Left renal pelvis (tissue), 4 donors: ENCODE results near the gene TMED7. TPM values are rescaled to one million over a fixed set of nuclear protein-coding genes. Genes with fewer than 3 reads are reported as not detected.
"Not testable (repeated sequence)": the region's sequence is repeated elsewhere in the genome, so short reads cannot be mapped to it uniquely, and the experiment has no call there.

Experiments
- DNase-seq, 4 donors: peaks; one replicate each; pipeline ENCODE4 v3.0.0-alpha.2; 2013; ENCODE audit warnings: low read depth in 4 of 4, low spot score in 3 of 4
- polyA plus RNA-seq, 4 donors: library from polyadenylated mRNA; unstranded; fragments of 120-200 nt; gene quantifications; one replicate each; pipeline ENCODE4 v1.2.1, GENCODE V29; 2013; ENCODE audit not compliant: insufficient read length in 4 of 4

TMED7 gene
- polyA plus RNA-seq, result 100 to 1,000 TPM in 2 of 4 donors, 10 to 100 TPM in 2; 92.3 to 127 (median 102) TPM

DNA sequence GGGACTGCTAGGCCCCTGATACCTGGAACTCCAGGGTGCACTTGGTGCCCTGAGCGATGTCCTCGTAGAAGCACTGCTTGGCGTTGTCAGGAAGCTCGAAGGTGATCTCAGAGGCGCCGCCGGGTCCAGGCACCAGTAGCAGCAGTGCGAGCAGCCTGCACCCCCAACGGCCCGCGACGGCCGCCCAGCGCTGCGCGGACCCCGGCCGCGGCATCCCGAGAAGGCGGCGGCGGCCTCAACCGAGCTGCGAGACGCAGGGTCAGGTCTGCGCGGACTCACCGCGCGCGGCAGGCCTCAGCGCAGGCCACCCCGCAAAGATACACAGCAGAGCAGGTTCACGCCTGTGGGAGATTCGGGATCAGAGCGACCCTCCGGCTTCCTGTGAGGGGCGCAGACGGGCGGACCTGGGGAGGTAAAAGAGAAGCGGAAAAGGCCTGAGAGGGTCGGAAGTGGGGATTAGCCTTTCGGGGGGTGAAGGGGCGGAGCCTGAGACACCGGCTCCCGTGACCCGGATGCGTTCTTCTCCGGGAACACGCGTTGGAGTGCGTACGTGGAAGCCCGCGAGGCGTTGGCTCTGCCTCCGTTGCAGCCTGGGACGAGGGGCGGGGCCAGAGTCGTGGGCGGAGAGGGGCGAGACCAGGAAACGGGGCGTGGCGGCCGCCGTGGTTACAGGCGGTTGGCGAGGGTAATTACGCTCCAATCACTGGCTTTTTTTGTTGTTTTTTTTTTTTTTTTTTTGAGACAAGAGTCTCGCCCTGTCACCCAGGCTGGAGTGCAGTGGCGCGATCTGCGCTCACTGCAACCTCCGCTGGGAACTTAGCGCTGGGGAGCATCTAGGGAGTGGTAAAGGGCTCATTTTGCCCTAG, at the start of gene TMED7:
Gene TMED7 (minus strand): TSS at position 458 of the 866 bp plus-strand sequence. CDS start 244 bp downstream, at position 214.
- peak; percentile 93 to 95 (median 94) for DNase-seq

DNA sequence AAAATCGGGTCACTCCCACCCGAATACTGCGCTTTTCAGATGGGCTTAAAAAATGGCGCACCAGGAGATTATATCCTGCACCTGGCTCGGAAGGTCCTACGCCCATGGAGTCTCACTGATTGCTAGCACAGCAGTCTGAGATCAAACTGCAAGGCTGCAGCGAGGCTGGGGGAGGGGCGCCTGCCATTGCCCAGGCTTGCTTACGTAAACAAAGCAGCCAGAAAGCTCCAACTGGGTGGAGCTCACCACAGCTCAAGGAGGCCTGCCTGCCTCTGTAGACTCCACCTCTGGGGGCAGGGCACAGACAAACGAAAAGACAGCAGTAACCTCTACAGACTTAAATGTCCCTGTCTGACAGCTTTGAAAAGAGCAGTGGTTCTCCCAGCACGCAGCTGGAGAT, 48.9 kb upstream of the TMED7 start:
- DNase-seq, result not testable (repeated sequence)

DNA sequence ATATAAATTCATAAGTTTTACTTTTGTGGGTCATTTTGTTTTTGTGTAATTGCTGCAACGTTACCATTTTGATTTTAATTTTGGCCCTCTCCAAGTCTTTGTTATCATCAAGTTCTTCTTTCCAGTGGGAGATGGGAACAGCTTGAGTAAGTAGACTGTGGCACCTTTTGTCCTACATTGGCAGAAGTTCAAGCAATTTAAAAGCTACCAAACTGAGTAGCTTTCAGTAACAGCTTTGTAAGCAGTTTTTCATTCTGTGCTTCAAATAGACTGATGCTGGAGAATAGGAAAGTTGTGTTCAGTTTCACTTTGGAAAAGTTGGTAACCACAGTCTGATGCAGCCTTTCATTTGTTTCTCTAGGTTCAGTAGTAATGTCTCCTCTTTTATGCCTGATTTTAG, 47.8 kb upstream of the TMED7 start:
- DNase-seq, result no peak

DNA sequence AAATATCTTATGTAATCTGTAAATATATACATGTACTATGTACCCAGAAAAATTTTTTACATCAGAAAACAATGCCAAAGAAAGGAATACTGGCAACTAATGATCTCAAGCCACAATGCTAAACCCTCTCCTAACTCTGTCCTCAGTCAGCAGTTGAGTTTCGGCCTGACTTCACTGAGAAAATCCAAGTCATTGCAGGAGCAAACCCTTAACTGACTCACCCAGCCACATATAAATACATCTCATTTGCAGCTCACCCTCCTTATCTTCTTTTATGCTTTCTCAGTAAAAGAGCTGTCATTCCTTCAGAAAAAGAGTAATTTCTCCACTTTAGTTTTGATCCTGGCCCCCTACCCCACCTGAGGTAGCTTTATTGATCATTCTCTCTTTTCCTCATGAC, 46.1 kb upstream of the TMED7 start:
- DNase-seq, result no peak

DNA sequence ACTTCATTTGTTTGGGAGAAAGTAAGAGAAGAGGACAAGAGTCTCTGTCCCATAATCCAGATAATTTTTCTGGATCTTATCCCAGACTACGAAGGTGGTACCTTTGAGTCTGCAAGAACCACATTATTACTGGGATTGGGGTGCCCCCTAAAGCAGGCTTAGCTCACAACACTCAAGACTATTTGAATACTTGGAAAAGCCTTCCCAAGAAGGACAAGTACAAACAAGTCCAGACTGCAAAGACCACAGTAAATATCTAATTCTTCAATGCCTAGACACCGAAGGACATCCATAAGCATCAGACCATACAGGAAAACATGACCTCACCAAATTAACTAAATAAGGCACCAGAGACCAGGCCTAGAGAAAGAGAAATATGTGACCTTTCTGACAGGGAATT, 40.2 kb upstream of the TMED7 start:
- DNase-seq, result no peak

DNA sequence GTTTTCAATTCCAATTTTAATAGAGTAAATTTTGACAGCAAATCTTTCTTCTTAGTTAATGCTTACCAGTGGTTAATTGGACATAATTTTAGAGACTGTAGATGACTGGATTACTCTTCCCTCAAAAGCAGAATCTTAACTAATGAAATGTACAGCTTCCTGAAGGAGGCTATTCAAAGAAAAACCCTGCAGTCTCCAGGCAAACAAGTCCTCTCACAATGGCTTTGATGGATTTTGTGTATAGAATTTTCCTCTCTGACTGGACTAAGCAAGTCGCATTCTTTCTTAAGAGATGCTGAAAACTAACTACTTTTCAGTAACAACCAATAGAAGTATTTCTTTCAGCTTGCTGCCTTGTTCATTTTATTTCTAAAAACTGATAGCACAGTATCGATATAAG, 35.7 kb upstream of the TMED7 start:
- no peak for DNase-seq

DNA sequence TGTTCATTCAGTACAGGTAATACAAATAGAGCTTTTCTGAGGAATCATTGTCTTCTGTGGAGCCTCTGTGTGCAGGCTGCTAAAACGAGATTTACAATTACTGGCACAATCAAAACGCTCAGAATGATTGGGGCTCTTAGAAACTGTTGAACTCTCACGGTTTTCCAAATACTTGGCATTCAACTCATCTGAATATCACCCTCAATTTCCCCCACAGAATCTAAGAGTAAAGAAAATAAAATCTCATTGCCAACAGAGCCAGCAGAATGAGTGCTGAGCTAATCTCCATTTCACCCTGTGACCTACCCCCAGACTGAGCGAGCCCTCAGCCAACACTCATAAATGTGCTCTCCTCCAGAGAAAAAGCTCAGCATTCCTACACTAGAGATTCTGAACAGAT, 35.3 kb upstream of the TMED7 start:
- no peak for DNase-seq

DNA sequence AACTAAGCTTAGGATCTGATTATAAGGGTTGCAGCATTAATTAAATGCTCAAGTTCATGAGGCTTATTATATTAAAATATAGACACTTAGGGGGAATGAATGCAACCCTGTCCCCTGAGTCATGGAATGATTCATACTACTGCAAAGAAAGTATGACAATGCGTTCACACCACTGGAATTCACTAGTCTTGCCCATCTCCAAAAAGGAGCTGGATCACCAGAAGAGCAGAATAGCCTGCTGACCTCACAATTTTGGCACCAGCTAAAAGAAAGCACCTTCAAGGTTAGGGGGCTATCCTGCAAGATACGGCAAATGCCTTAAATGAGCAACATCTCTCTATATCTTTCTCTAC, 32.0 kb upstream of the TMED7 start:
- DNase-seq, result no peak

DNA sequence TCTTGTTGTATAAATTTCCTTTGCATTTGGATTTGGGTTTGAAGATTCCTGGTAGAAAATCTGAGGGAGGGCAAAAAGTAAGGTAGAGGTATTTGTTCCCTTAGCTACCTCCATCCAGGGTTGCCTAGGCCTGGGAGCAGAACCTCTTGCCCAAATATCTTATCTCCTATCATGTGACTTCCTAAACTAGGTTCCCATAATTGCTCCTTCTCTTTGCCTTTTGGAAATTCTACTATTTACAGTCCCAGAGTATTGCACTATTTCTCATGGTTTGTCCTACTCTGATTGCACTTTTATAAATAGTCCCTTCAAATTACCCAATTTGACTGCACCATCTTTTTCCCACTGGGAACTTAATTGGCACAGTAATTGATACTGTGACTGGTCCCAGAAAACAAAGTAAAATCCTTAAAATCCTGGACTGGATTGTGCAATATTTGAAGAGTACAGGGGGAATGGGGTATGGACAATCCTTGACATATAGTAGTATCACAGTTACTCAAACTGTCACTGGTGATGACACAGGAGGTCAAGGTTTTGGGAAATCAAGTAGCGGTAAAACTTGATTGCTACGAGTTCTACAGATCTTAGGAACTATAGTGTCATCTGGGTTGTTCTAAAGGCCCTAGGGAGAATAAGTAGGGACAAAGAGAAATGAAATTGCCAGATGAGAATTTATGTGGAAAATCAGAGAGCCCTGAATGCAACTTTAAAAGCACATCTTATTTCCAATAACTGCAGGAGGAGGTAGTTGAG, 31.5 kb upstream of the TMED7 start:
- no peak for DNase-seq

DNA sequence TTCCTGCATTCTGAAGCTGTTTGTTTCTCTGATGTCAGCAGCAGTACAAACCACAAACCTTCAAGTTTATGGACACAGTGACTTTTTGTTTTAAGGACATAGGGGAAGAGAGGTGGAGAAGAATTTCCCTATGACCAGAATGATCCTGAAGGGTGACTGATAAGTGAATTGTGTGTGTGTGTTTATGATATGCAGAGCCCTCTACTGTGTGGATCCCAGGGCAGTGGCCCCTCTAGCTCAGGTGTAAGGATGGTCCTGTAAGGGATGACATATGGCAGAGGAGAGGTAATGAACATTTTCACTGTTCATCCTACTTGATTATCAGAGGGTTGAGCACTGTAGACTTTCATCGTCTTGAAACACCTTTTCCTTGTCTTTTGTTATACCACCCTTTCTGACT, 30.6 kb upstream of the TMED7 start:
- DNase-seq, result no peak

DNA sequence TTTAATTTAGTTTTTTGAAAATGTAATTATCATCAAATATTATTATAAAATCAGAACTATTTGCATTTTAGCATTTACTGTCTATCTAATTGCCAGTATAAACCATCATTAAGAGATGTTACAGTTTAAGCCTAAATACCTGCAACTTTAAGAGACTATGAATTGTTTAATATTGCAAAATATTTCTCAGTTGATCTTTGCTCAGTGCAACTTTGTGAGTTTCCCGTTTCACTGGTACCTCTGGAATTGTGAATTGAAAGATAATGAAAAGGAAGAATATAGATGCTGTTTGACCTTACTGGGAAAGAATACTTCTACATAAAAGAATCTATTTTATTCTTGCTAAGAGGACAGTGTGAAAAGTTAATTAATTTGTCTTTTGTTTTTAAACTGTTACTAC, 30.2 kb upstream of the TMED7 start:
- DNase-seq, result no peak

DNA sequence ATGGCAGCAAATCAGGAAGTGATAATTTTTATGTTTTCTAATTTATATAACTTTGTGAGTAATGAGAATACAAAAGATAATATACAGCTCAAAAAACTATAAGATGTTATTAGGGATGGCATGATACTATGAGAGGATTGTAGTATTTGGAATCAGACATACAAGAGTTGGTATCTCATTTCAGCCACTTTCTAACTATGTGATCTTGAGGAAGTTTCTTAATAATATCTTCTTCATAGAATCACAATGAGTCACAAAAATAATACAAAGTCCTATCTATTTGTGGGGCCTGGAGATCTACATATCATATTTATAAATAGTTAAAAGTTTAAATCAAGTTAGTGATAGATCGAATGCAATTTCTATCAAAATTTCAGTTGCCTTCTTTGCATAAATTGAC, 23.7 kb upstream of the TMED7 start:
- DNase-seq, result no peak

DNA sequence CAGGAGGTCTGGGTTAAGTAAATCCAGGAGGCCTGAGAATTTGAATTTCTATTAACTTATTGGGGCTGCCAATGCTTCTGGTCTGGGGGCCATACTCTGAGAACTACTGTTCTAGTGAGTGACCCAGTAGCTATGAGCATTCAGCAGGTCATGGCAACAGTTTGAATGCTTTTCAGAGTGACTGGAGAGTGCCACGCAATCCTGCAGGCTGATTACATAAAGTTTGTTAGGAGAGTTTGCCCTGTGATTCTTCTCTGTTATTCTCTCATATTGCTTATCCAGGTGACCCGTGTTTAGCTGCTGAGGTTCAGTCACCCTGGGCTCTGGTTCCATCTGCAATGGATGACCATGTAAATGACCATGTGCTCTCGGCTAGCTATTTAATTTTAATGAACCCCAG, 22.2 kb upstream of the TMED7 start:
- DNase-seq, result no peak

DNA sequence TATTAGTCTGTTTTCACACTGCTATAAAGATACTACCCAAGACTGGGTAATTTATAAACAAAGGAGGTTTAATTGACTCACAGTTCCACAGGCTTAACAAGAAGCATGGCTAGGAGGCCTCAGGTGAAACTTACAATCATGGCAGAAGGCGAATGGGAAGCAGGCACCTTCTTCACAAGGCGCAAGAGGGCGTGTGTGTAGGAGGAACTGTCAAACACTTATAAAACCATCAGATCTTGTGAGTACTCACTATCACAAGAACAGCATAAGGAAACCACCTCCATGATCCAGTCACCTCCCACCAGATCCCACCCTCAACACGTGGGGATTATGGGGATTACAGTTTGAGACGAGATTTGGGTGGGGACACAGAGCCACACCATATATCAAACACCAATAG, 19.6 kb upstream of the TMED7 start:
- DNase-seq, result not testable (repeated sequence)

DNA sequence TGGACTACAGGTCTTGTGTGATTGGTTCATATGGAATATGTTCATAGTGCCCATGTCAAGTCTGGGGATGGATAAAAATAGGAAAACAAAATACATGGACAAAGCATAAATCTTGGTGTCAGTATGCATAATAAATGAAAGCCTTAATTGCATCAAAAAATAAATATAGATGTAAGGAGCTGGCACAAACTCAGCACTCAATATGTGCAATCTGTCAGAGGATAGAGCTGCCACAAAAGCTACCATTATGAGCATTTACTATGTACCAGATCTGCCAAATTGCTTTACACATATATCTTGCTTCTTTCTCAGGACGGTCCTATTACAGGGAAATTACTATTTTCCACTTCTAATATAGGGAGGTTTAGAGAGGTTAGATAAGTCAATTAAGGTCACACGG, 18.2 kb upstream of the TMED7 start:
- DNase-seq, result no peak

DNA sequence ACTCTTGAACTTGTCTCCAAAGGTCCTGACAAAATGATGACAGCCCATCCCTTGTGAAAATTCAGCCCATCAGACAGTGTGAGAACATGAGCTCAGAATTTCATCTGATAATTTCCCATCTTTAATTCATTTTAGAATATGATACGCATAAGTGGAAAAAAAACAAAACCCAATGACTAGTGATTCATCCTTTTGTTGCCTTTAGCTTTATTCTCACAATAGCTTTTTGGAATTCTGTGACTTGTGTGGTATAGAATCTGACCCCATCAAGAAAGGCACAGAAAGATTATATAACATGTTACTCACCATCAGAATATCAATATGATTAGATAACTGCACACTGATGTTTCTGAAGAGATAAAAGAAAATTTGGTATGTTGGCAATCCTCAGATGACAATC, 16.1 kb upstream of the TMED7 start:
- DNase-seq, result no peak

DNA sequence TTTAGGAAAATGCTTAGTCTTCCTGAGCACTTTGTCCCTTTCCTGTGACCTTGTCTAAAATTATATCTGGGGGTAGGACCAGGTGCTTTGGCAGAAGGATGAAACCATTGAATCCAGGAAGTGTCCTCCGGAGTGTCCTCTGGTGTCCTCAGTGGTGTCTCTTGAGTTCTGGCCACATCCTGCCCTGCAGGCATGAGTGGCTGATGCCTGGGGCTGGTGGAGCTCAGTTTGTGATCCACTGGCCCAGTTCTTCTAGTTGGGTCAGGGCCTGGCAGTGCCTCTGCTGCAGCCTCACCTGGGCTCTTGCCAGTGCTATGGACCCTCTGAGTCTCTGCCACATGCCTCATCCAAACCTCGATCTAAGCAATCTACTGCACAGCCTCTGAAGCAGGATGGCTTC, 14.4 kb upstream of the TMED7 start:
- no peak for DNase-seq

DNA sequence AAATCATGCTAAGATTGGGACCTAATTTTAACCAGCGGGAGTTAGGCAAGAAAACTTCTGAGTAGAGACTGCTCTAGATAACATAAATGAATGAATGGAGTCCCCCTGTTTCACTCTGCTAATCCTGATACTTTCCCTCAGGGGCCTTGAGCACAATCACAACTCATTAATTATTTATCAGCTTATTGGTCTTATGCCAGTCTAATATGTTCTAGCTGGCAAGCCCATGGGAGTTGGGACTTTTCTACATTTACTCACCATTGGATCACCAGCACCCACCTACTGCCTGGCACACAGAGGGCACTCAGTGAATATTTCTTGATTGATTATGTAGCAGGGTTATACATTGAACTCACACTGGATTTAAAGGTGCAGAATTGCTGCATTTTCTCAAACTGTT, 13.5 kb upstream of the TMED7 start:
- no peak for DNase-seq

DNA sequence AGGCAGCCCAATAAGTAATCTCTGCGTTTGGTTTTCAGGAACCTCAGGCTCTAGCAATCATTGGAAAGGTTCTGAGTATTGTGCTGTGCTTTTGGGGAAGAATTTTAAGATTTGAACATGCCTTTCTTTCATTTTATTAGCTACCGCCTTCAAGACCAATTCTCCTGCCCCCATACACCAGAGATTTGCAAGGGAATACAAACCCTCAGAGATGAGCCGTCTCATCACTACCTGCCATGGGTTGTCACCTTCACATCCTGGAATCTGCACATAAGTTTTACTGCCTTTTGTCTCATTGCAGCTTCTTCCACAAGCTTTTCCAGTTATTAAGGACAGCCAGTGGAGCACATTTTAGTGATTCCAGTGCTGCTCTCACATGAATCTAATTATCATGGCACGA, 11.7 kb upstream of the TMED7 start:
- DNase-seq, result no peak

DNA sequence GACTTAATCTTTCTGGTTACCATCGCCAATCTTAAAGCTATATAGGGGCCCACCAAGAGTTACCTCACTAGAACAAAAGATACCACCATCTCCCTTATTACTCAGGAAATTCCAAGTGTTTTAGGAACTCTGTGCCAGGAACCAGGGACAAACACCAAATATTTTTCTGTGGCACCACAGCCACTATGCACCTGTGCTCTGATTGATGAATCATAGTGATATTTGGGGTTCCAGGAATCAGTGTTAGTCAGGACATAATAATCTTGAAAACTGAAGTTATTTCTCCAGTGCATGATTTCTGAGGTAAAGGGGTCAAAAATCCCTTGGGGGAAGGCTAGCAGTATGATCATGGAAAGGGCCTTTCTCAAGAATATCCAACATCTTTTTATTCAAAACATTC, 10.2 kb upstream of the TMED7 start:
- DNase-seq, result no peak

DNA sequence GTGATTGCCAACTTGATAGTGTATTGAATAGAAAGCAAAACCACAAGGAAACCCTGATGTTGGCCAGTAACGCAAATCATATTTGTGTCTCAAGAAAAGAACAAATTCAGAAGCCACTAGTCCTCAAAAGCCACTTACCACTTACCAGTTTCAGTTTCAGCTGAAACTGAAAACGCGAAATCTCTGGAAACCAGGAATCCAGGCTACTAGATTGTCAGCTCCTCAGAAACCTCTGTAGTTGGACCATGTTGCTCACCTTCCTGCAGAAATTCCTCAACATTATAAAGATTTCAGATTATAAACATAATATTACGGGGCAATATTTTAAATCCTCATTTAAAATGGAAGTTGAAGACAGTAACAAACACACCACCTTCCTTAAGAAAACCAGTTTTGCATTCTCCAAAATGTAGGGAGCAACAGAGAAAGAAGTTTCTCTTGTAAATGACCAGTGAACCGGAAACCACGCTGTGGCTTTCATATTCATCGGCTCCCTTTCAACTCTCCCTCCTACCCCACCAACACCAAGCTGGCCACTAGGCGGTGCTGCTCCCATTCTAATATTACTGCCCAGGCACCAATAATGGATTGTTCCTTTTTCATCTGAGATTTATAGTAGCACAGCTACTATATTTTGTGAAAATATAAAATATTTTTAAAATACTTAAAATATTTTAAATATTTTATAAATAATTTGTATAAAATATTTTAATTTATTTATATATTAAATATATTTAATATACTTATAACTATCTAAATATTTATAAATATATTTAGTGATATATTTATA, 8.7 kb upstream of the TMED7 start:
- peak; percentile 51 to 69 (median 63) for DNase-seq
